SK-N-MC (cell line): ENCODE data around the gene SRGAP1.

Source experiments
- DNase-seq: peaks from one replicate; pipeline ENCODE4 v3.0.0-alpha.2; 2011; ENCODE audit warnings: low read depth, low spot score
- H3K27ac ChIP-seq: fragments of 200-600 bp; sonication (generic); 2 replicates; pipeline ENCODE4 v1.5.1; 2016; ENCODE audit warnings: mixed run types
- H3K36me3 ChIP-seq: fragments of 200-600 bp; sonication (generic); 2 replicates; pipeline ENCODE4 v1.6.1; 2017; ENCODE audit warnings: antibody characterized with exemption, low read length, mixed read lengths; ENCODE audit not compliant: insufficient read depth
- H3K4me3 ChIP-seq: fragments of 200-600 bp; sonication (generic); 2 replicates; pipeline ENCODE4 v1.5.1; 2016
- H3K9ac ChIP-seq: fragments of 200-600 bp; sonication (generic); 2 replicates; pipeline ENCODE4 v1.8.0; 2017; ENCODE audit warnings: mixed run types, mixed read lengths; ENCODE audit not compliant: insufficient read length
- H3K9me3 ChIP-seq: fragments of 200-600 bp; sonication (generic); 2 replicates; pipeline ENCODE4 v1.6.1; 2017; ENCODE audit warnings: low read depth, mild to moderate bottlenecking, antibody characterized with exemption, low read length, moderate library complexity, mixed read lengths
- EZH2 ChIP-seq: fragments of 200-600 bp; sonication (generic); IDR thresholded peaks from one replicate; pipeline ENCODE4 v1.6.1; 2017; ENCODE audit warnings: antibody characterized with exemption
- FOXP2 ChIP-seq: optimal IDR thresholded peaks from 2 replicates; pipeline ENCODE3; 2011; ENCODE audit warnings: mild to moderate bottlenecking, moderate library complexity; ENCODE audit not compliant: insufficient read depth; ENCODE audit errors: extremely low read length, control extremely low read depth
- POLR2AphosphoS5 ChIP-seq: IDR thresholded peaks from 2 replicates; pipeline ENCODE4 v1.6.1; 2012; ENCODE audit warnings: mild to moderate bottlenecking, low read depth, low read length, borderline replicate concordance

SRGAP1 gene

GRCh38 chr12:64085154-64085553 is 240.7 kb downstream of the SRGAP1 start:
- no peak overlapping the region for H3K9ac ChIP-seq
- DNase-seq = no peak
- H3K36me3 ChIP-seq = no peaks in the 10 kb centered on the region
- no peak overlapping the region for H3K27ac ChIP-seq
- H3K9me3 ChIP-seq = no peaks in the 10 kb centered on the region
- H3K4me3 ChIP-seq = no peak overlapping the region
- TF ChIP-seq EZH2 = no peak

GRCh38 chr12:64085996-64086395 is 241.5 kb downstream of the SRGAP1 start:
- no peak for DNase-seq
- H3K4me3 ChIP-seq = no peak overlapping the region
- peak overlapping the region; percentile 71; the same call in 1 of the 2 replicates for H3K27ac ChIP-seq
- H3K36me3 ChIP-seq = no peaks in the 10 kb centered on the region
- no peak for TF ChIP-seq FOXP2
- no peak for TF ChIP-seq EZH2
- TF ChIP-seq POLR2AphosphoS5 = no peak
- H3K9me3 ChIP-seq = no peaks in the 10 kb centered on the region
- no peak overlapping the region for H3K9ac ChIP-seq

DNA sequence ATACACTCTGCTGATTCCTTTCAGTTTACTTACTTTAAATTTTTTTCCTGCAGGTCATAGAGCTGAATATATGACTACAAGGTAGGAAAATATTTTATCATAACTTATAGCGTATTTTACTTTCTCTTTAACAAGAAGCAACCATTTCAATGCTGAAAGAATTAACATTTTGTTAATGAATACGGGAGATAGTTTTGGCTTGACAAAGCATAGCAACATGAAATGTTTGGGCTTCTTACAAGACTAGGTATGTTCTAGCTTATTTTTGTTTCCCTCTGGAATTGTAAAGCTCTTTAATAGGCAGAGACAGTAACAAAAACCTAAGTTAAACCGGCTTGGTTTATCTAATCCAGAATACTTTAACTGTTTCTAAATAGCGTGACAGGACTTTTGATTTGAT is 242.4 kb downstream of the SRGAP1 start:
- no peaks in the 10 kb centered on the region for H3K9me3 ChIP-seq
- no peaks in the 10 kb centered on the region for H3K36me3 ChIP-seq
- H3K27ac ChIP-seq = peak overlapping the region; percentile 71
- DNase-seq = no peak
- H3K9ac ChIP-seq = peak overlapping the region; percentile 56
- TF ChIP-seq EZH2 = no peak
- TF ChIP-seq POLR2AphosphoS5 = no peak
- TF ChIP-seq FOXP2 = no peak
- peak overlapping the region; percentile 17; the same call in 1 of the 2 replicates for H3K4me3 ChIP-seq

DNA sequence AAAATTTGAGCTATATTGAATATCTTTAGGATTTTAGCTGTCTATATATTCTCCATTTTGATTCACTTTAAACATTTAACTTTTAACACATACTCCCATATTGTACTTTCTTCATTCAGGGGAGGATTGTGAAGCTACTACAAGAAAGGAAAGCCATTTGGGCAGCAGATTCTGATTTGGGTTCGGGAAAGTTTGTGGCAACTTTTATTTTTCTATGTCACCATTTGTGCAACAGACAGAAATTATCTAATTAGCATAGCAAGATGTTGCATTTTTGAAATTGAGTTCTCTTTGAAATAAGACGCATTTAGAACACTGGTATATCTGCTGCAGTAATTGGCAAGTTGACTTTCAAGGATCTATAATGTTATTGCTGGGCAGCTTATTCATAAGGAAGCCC is 243.3 kb downstream of the SRGAP1 start:
- no peaks in the 10 kb centered on the region for H3K9me3 ChIP-seq
- DNase-seq = no peak
- H3K4me3 ChIP-seq = peak overlapping the region; percentile 58
- H3K36me3 ChIP-seq = no peaks in the 10 kb centered on the region
- no peak overlapping the region for H3K9ac ChIP-seq
- TF ChIP-seq POLR2AphosphoS5 = no peak
- TF ChIP-seq FOXP2 = no peak
- TF ChIP-seq EZH2 = no peak
- peak overlapping the region; percentile 93 for H3K27ac ChIP-seq

DNA sequence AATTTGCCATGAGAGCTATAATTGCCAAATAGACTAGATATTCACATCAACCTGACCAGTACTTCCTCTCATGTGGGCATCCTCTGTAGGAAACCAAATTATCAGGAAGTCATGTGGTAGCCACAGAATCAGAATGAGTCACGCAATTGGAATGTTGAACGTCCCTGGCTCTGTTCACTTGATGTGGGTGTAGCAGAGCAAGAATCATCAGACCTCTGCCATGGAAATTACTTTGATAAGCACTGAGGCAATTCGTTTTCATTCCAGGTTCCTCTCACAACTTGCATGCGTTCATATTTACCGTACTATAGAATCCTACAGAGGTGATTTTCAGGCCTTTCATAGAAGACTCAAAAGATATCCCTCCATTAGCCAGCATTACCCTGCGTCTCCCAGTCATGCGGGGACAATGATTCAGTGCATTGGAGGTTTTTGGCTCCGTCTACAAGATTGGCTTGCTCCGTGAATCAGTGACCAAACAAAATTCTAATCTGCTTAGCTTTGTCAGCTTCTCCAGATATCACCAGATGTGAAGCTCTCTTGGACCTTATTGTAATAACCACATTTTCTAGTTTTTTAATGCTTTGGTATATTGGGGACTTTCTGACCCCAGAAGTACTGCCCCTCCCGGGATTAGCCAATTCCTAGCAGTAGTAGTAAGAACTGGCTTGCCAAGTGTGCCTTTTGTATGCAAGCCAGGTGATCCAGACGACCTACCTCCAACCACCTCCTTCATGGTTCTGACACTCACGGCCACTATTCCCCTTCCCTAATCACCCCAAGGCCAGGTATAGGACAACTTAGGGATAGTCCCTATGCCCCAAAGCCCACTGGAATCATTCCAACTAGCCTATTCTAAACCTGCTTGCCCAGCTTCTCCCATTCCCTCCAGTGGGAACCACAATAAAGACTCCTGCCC is 244.2 kb downstream of the SRGAP1 start:
- Histone ChIP-seq H3K4me3 (peak overlapping the region; percentile 58), H3K36me3 (no peaks in the 10 kb centered on the region), H3K9ac (no peak overlapping the region), H3K27ac (peak overlapping the region; percentile 93), H3K9me3 (no peaks in the 10 kb centered on the region)
- DNase-seq = peak; percentile 86
- TF ChIP-seq FOXP2 (no peak), EZH2 (no peak), POLR2AphosphoS5 (no peak)

GRCh38 chr12:64090047-64090446 is 245.5 kb downstream of the SRGAP1 start:
- no peak overlapping the region for H3K9ac ChIP-seq
- TF ChIP-seq FOXP2 (no peak), EZH2 (no peak), POLR2AphosphoS5 (no peak)
- H3K9me3 ChIP-seq = no peaks in the 10 kb centered on the region
- no peaks in the 10 kb centered on the region for H3K36me3 ChIP-seq
- H3K27ac ChIP-seq = peak overlapping the region; percentile 93; the same call in 1 of the 2 replicates
- DNase-seq = no peak
- no peak overlapping the region for H3K4me3 ChIP-seq

DNA sequence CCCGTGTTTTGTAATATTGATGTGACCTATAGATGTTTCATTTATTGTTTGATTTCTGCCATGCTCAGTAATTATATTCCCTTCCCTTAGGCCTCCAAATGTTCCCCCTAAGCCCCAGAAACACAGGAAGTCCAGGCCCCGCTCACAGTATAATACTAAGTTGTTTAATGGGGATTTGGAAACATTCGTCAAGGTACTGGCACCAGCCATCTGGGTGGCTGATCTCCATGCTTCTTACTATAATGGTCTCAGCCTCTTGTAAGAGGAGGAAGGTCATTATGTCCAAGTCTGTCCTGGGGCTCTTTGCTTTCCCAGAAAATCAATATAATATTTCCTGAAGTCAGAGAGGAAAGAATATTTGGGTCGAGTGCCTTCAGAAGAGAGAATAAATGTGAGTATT is 246.7 kb downstream of the SRGAP1 start:
- Histone ChIP-seq H3K4me3 (peak overlapping the region; percentile 65), H3K9ac (peak overlapping the region; percentile 70), H3K36me3 (no peaks in the 10 kb centered on the region), H3K27ac (peak overlapping the region; percentile 80), H3K9me3 (no peaks in the 10 kb centered on the region)
- DNase-seq = no peak
- no peak for TF ChIP-seq EZH2
- no peak; the same call in 1 of the 2 replicates for TF ChIP-seq POLR2AphosphoS5
- TF ChIP-seq FOXP2 = no peak

GRCh38 chr12:64092507-64093196 is 248.2 kb downstream of the SRGAP1 start:
- TF ChIP-seq EZH2 = no peak
- no peak for TF ChIP-seq POLR2AphosphoS5
- peak overlapping the region; percentile 65 for H3K4me3 ChIP-seq
- peak overlapping the region; percentile 70 for H3K9ac ChIP-seq
- H3K9me3 ChIP-seq = no peaks in the 10 kb centered on the region
- H3K27ac ChIP-seq = peak overlapping the region; percentile 80
- no peaks in the 10 kb centered on the region for H3K36me3 ChIP-seq
- no peak for DNase-seq

GRCh38 chr12:64093689-64094088 is 249.2 kb downstream of the SRGAP1 start:
- peak overlapping the region; percentile 70 for H3K9ac ChIP-seq
- peak overlapping the region; percentile 80 for H3K27ac ChIP-seq
- TF ChIP-seq FOXP2 (no peak), POLR2AphosphoS5 (no peak), EZH2 (no peak)
- no peak for DNase-seq
- H3K4me3 ChIP-seq = peak overlapping the region; percentile 65
- no peaks in the 10 kb centered on the region for H3K9me3 ChIP-seq
- no peaks in the 10 kb centered on the region for H3K36me3 ChIP-seq
